Left ventricle myocardium inferior (tissue), 1 donor: ENCODE results near the gene ZNF503. TPM values are rescaled to one million over a fixed set of nuclear protein-coding genes. Genes with fewer than 3 reads are reported as not detected.

Experiments used
- DNase-seq: peaks from one replicate; pipeline ENCODE4 v3.0.0-alpha.2; 2020
- H3K27ac ChIP-seq: fragments of 200-600 bp; replicated peaks from 2 replicates; pipeline ENCODE4 v1.8.0; 2021
- H3K27me3 ChIP-seq: fragments of 200-600 bp; 2 replicates; pipeline ENCODE4 v1.8.0; 2021; ENCODE audit warnings: low read depth
- H3K36me3 ChIP-seq: fragments of 200-600 bp; 2 replicates; pipeline ENCODE4 v1.8.0; 2021
- H3K4me1 ChIP-seq: fragments of 200-600 bp; 2 replicates; pipeline ENCODE4 v1.8.0; 2021
- H3K4me3 ChIP-seq: fragments of 200-600 bp; 2 replicates; pipeline ENCODE4 v1.8.0; 2021; ENCODE audit warnings: mild to moderate bottlenecking, moderate library complexity
- H3K9me3 ChIP-seq: fragments of 200-600 bp; replicated peaks from 2 replicates; pipeline ENCODE4 v1.8.0; 2021
- intact Hi-C: fragments of 100-400 bp; cut with micrococcal nuclease; formaldehyde crosslinking; loops from one replicate; pipeline ENCODE4 v1.11.0; 2022
- total RNA-seq: library from RNA; stranded (reverse); fragmentation: NEBNext Ultra II Directional; extraction: Animal tissue kit (Norgen Biotek cat#: 25700); gene quantifications from one replicate; pipeline ENCODE4 v1.2.1, GENCODE V29; 2021
- TF ChIP-seq, protein P1 (sequence below): fragments of 200-600 bp; IDR thresholded peaks from 2 replicates; pipeline ENCODE4 v1.8.0; 2021; ENCODE audit warnings: antibody characterized with exemption, mild to moderate bottlenecking, borderline replicate concordance
- donor health status: DM: no; HTN: yes; CAD: no; lungs with severe emphysema.

Gene ZNF503
- total RNA-seq, 1 donor from 2014 or later: 5.9 TPM

DNA sequence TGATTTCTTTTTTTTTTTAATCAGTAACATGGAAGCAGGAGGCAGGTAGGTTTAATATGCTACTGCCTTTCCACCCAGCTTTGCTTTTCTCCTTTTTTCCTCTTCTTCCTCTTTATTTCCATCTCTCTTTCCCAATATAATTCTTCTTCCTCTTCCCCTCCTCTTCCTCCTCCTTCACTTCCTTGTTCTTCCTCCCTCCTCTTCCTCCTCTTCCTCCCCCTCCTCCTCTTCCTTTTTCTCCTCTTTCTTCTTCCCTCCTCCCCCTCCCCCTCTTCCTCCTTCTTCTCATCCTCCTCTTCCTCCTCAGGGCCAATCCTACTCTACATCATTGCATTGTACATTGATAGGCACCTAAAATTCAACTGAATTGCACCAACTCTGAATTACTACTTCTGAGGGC lies 11.4 kb downstream of the ZNF503 start:
- Histone ChIP-seq H3K36me3 (no peaks in the 10 kb centered on the region), H3K27me3 (no peaks in the 10 kb centered on the region), H3K27ac (no peak overlapping the region), H3K9me3 (peaks cover 12% of the 10 kb centered on the region), H3K4me1 (peaks cover 5% of the 10 kb centered on the region), H3K4me3 (no peak overlapping the region)
- intact Hi-C loops: no loop called here
- no peak for DNase-seq
- TF ChIP-seq, protein P1, sequence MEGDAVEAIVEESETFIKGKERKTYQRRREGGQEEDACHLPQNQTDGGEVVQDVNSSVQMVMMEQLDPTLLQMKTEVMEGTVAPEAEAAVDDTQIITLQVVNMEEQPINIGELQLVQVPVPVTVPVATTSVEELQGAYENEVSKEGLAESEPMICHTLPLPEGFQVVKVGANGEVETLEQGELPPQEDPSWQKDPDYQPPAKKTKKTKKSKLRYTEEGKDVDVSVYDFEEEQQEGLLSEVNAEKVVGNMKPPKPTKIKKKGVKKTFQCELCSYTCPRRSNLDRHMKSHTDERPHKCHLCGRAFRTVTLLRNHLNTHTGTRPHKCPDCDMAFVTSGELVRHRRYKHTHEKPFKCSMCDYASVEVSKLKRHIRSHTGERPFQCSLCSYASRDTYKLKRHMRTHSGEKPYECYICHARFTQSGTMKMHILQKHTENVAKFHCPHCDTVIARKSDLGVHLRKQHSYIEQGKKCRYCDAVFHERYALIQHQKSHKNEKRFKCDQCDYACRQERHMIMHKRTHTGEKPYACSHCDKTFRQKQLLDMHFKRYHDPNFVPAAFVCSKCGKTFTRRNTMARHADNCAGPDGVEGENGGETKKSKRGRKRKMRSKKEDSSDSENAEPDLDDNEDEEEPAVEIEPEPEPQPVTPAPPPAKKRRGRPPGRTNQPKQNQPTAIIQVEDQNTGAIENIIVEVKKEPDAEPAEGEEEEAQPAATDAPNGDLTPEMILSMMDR: no peak

DNA sequence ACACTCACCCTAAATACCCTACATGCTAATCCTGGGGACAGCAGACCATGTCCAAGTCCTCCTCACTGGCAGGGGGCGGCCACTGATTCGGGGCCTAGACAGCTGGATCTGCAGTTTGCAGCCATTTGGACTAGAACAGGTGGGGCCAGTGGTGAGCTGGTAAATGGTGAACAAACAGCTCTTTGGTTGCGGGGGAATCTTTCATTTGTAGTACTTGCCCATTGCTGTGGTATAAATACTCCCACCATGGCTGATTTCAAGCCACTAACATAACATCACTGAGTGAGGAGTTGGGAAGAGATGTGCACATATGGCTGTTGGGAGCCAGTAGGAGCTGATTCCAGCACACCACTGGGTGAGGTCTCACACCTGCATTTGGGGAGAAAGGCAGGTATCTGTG lies 13.5 kb downstream of the ZNF503 start:
- Histone ChIP-seq H3K4me1 (no peaks in the 10 kb centered on the region), H3K9me3 (peaks cover 12% of the 10 kb centered on the region), H3K36me3 (no peaks in the 10 kb centered on the region), H3K27ac (no peak overlapping the region), H3K27me3 (no peaks in the 10 kb centered on the region), H3K4me3 (no peak overlapping the region)
- TF ChIP-seq, protein P1: no peak
- DNase-seq: no peak
- intact Hi-C loops: no loop called here

DNA sequence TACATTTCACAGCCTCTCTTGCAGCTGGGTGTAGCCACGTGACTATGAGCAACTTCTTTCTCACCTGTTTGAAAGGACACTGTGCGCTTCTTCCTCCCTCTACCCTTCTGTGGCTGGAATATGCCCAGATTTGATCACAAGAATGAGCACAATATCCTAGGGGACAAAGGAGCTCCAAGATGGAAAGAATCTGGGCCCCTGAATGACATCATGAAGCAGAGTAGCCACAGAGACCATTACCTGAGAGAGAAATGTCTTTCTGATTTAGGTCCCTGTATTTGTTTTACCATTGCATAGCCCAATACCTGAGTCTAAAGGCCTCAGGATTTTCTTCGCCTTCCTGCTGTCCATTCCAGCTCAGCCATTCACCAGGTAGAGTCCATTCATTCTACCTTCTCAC lies 15.4 kb downstream of the ZNF503 start:
- intact Hi-C loops: no loop called here
- Histone ChIP-seq H3K9me3 (peaks cover 12% of the 10 kb centered on the region), H3K4me3 (no peak overlapping the region), H3K4me1 (no peaks in the 10 kb centered on the region), H3K36me3 (no peaks in the 10 kb centered on the region), H3K27ac (no peak overlapping the region), H3K27me3 (no peaks in the 10 kb centered on the region)
- TF ChIP-seq, protein P1: no peak
- DNase-seq: no peak

DNA sequence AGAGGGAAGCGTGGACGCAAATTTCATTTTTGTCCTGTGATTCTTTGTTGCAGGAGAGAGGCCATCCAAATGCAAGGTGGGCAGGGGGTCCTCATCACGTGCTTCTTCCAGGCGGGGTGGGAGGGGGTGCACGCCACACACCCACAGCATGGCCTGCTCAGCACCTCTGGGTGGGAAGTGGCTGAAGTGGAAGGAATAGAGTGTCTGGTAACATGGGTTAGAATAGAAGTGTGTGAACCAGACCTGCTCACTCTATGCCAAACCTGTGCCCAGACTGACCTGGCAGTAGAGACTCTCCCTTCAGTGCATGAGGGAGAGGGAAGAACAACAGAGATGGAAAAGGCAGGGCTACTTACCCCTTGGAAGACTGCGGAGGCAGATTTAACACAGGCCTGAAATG lies 21.7 kb downstream of the ZNF503 start:
- TF ChIP-seq, protein P1: no peak
- Histone ChIP-seq H3K4me3 (no peak overlapping the region), H3K9me3 (no peaks in the 10 kb centered on the region), H3K27ac (no peak overlapping the region), H3K4me1 (no peaks in the 10 kb centered on the region), H3K36me3 (no peaks in the 10 kb centered on the region), H3K27me3 (no peaks in the 10 kb centered on the region)
- no peak for DNase-seq
- intact Hi-C loops: no loop called here

DNA sequence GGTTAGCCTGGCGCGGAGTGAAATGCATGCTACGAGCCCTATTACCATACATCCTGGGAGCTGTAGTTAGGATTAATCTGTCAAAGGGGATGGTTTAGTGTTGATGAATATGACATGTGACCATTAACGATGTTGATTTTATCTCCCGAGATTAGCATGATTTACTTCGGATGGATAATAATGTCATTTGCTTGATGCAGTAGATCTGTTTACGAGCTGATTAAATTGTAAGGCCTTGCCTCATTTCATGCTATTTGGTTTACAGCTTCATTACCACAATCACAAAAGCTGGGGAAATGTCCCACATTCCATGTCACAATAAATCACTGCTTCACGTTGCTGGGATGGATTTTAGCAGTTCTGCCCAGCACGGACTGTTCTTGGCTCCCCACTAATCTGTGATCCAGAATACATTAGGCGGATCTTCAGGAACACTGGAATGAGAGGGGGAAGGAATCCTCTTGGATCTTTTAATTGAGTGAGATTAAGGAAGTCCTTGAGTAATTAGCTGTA lies 22.3 kb downstream of the ZNF503 start:
- DNase-seq: no peak
- TF ChIP-seq, protein P1: no peak
- H3K4me1 ChIP-seq: no peaks in the 10 kb centered on the region
- no peaks in the 10 kb centered on the region for H3K36me3 ChIP-seq
- H3K27ac ChIP-seq: no peak overlapping the region
- no peak overlapping the region for H3K4me3 ChIP-seq
- no peaks in the 10 kb centered on the region for H3K27me3 ChIP-seq
- intact Hi-C loops: no loop called here
- H3K9me3 ChIP-seq: no peaks in the 10 kb centered on the region
